CD1c-positive myeloid dendritic cell (primary cell): ENCODE data around the gene ASZ1.
"Not testable (repeated sequence)": the region's sequence is repeated elsewhere in the genome, so short reads cannot be mapped to it uniquely, and the experiment has no call there.

Source experiments
- DNase-seq: peaks from one replicate; pipeline ENCODE4 v3.0.0-alpha.2; 2016; ENCODE audit errors: extremely low spot score

The ASZ1 gene, protein sequence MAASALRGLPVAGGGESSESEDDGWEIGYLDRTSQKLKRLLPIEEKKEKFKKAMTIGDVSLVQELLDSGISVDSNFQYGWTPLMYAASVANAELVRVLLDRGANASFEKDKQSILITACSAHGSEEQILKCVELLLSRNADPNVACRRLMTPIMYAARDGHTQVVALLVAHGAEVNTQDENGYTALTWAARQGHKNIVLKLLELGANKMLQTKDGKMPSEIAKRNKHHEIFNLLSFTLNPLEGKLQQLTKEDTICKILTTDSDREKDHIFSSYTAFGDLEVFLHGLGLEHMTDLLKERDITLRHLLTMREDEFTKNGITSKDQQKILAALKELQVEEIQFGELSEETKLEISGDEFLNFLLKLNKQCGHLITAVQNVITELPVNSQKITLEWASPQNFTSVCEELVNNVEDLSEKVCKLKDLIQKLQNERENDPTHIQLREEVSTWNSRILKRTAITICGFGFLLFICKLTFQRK

DNA sequence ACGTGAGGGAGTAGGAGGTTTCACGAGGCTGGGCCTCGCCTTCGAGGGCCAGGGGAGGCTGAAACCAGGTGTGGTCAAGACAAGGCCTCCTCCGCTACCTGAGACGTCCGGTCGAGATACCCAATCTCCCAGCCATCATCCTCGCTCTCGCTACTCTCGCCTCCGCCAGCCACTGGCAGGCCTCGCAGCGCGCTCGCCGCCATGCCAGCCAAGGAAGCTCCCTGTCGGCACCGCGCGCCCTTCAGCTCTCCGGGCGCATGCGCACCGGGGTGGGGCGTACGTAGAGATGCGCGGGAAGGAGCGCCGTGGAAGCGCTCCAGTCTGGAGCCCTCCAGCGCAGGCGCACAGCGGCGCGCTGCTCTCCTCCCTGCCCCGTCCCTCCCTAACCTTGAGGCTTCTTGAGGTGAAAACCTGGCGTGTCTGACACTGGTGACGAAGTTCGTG, at the start of gene ASZ1:
ASZ1 (minus strand) TSS at position 236 of the 444 bp plus-strand sequence; CDS start at position 203, 33 bp downstream.
- no peak for DNase-seq

DNA sequence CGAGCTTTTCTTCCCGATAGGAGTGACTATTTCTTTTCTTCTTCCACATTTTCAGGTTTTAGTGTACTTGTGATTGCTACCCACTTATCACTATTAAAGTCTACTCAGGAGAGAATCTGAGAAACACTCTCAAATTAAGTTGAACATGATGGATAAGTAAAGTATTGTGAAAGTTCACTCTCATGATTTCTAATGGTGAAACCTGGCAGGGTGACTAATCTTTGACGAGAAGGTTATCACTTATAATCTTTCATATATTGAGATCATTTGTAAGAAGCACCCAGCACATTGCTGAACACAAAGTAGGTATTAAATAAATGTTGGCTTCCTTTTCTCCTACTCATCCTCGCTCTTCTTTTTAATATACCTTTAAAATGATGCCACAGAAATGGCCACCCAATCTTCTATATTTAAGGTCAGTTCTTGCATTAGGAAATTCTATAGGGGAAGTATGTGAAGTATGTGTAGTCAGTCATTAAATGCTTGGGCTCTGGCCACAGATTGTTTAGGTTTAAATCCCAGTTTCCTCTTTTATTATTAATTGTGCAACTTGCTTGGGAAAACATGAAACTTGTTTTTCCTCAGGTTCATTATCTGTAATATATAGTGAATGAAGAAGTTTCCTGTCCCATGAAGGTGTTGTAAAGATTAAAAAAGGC, 49.4 kb upstream of the ASZ1 start:
- no peak for DNase-seq

DNA sequence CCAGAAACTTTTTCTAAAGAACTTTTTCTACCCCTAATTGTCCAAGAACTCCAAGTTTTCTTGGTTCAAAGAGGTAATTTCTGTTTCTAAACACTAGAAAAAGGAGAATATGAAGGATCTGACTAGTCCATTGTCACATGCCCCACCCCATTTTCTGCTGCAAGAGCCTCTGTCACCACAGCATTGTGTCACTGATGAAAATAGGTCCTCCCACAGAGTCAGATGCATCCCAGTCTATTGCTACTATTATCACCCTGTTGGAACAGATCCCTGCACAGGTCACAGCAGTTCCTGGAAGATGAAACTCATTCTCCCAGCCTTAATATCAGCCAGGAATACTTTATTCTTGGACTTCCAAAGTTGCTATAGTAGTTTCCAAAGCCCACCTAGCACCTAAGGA, 45.0 kb upstream of the ASZ1 start:
- no peak for DNase-seq

DNA sequence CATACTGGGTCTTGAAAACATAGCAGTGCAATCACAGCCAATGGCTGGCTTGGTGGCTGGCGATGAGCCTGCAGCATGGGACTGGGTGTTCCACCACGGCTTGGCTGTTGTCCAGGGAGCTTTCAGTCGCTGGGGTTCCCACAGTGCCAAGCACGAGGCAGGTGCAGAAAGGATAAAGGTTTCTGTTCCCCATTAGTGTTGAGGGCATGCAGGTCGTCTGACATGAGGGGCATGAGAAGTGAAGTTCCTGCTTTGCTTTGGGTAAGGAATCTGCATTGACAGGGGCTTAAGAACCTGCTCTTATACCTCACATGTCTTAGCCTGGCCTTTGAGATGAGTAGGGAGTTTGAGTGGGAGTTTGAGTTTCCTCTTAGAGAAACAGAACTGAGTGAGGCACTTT, 43.5 kb upstream of the ASZ1 start:
- DNase-seq, result peak; percentile 9

DNA sequence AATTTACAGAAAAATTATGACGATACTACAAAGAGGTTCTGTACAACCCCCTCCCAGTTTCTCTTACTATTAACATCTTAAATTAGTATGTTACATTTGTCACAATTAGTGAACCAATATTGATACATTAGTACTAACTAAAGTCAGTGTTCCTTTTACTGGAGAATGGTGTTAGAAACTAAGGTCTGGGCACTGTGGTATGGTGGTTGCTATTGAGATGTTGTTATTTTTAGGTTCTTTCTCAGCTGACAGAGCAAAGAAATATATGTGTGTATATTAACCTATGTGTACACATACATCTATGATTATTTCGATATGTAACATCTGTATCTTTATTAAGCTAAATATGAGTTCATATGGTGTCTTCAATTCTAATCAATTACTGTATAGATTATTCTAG, 40.9 kb upstream of the ASZ1 start:
- DNase-seq, result no peak

DNA sequence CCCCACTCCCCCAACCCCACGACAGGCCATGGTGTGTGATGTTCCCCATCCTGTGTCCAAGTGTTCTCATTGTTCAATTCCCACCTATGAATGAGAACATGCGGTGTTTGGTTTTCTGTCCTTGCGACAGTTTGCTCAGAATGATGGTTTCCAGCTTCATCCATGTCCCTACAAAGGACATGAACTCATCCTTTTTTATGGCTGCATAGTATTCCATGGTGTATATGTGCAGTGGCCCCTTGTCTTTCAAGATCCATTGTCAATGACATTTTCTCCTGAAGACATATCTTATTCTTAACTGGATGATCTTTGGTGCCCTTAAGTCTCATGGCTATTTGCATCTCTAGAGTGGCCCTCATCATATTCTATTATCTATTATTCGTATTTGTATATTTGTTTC, 33.5 kb upstream of the ASZ1 start:
- DNase-seq, result not testable (repeated sequence)

DNA sequence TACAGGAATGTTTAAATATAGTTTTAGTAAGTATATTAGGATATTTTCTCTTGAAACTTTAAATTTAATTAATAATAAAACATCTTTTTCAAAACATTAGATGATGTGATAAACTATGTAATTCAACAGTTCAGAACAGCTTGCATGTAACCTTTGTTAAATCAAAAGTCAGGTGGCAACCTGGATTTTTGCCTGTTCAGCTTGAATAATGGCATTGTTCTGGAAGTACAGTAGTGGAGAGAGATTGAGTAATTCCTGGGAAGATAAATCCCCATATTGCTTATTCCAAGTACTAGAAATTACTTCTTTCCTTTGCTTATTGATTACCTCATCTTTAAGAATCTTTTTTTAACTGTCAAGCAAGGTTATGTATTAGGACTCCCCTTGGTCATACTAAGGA, 32.4 kb upstream of the ASZ1 start:
- DNase-seq, result no peak

DNA sequence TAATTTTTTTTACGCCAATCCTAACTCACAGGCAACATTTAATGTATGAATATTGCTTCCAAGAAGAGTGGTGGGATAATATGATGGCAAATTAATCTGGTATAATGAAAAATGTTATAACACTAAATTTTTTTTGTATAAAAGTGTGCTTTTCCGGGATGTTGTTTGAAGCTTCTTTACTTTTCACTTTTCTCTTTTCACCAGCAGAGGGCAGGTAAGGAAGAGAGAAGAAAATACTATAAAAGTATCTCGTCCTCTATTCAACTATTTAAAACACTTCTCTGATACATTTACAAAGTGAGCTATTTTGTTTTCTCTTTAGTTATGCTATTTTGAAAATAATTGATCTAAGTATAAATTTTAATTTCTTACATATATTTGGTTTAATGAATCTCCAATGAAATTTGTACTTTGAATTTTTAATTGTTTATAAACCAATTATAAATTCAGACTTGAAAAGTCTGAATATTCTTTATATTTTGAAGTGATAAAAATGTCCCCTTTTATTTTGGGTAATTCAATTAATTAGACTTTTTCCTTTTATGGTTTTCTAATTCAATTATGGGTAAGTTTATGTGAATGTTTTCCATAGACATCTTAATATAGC, 31.8 kb upstream of the ASZ1 start:
- peak; percentile 26 for DNase-seq

DNA sequence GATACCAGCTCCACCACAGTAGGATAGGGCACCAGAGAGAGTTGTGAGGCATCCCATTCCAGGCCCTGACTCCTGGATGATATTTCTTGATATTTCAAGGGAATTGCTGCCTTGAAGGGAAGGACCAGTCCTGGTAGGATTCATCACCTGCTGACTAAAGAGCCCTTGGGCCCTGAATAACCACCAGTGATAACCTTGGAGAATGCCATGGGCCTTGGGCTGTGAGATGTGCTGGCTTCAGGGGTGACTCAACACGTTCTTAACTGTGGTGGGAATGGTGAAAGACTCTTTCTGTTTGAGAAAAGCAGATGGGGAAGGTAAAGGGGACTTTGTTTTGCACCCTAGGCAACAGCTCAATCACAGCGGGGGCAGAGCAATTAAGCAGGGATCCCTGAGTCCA, 21.4 kb upstream of the ASZ1 start:
- no peak for DNase-seq

DNA sequence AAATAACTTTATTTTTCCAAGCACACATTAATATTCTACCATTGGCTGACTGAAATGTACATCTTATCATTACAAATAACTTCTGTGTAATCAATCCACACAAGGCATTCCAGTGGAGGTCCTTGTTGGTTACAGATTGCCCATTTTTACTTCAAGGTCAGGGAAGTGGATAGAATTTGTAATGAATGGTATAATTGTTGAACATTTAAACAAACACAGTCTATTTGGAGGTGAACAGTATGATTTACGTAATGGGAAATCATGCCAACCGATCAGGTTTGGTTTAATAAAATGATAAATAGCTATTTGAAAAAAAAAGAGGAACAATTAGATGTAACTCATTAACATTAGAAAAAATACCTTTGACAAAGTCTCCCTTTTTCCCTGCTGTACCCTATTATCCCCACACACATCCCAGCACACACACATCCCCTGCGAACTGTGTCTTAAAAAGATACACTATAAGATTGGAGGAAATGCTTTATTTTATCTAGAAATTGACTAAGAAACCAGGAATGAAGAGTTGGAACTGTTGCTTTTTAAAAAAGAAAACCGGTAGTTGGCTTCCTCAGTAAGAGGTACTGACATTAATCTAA, 19.0 kb upstream of the ASZ1 start:
- no peak for DNase-seq

DNA sequence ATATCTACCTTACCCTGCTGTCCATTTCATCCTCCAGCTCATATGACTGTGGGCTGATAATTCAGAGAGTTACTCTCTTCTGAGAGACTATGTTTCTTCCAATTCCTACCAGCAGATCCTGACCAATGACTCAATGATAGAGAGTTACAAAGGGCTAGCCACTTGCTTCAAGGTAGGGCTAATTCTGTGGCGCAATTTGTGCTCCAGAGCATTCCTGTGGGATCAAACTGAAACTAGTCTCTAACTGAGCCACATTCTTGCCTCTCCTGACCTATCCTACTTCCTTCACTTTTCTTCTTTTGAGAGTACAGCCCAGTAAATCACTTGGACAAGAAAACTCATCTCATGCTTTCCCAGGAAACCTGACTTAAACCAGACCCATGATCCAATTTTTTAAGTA, 17.9 kb upstream of the ASZ1 start:
- no peak for DNase-seq

DNA sequence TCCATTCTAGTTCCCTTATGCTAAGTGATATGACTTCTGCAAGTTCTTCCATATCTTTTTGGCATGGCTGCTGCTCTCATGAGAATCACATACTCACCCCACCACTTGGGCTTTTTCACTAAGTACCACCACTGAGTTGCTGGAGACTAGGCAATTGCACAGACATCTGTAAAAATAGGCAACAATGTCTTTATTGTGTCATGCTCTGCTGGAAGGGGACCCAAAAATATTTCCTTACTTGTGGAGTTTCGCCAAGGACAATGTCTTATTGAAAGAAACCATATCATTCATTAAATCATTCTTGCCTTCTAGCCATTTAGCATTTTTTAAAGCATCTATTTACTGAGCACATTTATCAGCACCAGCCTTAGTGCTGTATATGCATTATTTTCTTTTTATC, 17.4 kb upstream of the ASZ1 start:
- DNase-seq, result no peak

DNA sequence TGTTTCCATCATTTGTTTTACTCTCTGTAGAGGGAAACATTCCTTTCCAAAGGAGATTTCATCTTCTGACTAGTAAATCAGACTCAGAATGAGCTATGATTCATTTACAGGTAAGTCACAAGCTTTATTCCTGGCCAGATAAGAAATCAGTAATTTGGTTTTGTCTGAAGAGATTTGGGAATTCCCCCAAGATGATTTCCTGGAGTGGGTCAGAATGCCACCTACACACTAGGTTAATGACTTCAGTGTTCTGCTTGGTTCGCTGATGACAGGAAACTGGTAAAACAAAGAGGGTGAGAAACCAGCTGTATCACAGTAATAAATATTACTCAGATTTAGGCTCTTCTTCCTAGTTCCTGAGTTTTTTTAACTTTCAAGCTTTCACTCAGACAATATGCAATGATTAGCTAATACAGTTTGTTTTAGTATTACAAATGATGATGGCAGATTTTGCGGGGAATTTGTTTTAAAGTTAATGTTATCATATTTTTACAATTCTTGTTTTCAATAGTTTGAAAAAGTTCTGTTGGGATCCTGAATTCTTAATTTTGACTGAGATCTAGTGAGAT, 8.3 kb upstream of the ASZ1 start:
- DNase-seq, result no peak

DNA sequence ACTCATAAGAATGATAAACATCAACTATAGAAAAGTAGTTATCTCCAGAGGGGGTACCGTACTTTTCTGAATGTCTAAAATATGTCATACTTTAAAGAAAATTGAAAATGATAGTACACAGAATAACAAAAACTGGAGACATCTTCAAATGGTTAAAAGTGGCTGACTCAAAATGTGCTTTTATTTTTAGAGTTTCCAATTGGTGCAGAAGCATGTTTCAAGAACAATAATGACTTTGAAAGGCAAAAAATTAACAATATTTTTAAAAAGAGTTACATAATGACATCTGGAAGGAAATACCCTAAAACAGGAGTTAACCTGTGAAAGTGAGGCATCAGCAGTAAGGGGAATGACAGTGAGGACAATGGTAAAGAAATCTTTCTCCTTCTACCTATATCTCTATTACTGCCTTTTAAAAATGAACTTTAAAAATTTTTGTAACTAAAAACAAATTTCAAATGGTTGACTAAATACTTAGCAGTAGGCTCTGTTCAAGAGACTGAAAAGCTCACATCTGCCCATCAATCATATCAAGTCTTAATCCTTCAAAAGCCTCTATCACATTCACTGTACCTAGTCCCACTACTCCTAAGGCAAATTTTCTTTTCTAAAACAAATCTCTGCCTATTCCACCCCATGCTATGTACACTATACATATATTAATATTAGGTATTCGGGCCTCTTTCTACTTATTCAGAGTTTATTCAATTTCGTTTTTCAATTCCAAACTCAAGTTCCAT, 3.0 kb downstream of the ASZ1 start:
- no peak for DNase-seq

DNA sequence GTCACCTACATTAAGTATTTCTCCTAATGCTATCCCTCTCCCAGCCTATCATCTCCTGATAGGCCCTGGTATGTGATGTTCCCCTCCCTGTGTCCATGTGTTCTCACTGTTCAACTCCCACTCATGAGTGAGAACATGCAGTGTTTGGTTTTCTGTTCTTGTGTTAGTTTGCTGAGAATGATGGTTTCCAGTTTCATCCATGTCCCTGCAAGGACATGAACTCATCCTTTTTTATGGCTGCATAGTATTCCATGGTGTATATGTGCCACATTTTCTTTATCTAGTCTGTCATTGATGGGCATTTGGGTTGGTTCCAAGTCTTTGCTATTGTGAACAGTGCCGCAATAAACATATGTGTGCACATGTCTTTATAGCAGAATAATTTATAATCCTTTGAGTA, 12.7 kb downstream of the ASZ1 start:
- not testable (repeated sequence) for DNase-seq

DNA sequence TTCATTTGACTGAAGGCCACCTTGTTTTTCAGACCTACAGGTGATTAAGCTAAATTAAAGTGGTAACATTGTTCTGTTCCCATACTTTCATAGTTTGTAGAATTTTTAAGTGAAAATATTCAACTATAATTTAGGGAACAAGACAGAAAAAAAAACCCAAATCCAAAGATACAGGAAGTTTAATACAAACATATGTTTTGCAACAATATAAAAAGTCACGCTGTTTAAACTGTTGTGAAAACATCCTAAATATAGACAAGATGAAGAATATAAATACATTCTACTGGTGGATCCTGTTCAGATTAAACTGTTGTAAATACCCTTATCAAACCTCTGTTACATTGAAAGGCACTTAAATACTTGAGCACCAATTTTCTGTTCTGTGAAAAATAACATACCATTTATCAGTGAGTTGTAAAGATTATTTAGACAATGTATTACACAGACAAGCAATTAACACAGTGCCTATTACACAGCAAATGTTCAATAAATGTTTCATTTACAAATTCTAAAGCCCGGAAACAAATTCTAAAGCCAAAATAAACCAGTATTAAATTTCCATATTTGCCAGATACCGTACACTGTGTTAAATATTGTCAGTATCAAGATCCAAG, 14.2 kb downstream of the ASZ1 start:
- no peak for DNase-seq

DNA sequence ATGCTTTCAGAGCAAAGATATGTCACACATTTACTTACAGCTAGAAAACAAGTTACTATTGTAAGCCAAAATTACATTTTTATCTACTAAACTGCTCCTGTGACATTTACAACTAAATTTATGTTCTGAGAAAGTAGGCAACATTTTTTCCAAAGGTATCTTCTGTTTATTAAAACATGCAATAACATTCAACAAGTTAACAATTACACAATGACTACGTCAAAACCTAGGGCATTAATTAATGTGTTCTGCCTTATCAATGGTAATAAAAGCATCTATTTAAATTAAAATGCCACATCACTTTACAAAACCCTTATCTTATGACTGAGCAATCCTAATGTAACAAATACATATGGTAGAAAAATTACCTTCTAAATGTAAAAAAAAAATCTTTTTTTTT, 14.9 kb downstream of the ASZ1 start:
- DNase-seq, result no peak

DNA sequence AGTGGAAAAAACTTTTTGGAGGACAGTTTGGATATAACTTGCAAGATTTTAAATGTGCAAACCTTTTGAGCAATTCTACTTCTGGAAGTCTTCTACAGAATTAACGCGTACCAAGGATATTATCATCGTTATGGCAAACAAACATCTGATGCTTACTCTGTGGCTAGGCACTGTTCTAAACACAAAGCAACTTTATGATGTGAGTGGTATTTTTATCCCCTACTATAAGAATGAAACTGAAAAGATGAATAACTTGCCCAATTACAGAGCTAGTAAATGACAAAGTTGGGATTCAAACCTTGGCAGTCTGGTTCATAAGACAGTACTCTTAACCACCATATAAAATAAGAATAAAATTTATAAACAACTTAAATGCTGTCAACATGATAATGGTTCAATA, 15.8 kb downstream of the ASZ1 start:
- DNase-seq, result no peak

DNA sequence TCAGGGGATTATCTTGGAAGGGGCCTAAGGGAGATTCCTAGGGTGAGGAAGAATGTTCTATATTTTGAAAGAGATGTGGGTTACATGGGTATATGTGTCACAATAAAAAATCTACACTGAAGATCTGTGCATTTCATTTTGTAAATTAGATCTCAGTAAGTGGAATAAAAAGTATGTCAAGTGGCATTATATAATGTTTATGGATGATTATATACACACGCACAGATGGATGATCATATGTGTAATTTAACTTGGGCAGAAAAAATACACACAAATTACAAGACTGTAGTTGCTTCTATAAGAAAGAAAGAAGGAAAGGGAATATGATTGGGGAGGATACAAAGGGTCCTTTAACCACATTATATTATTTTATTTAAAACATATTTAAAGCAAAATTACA, 18.5 kb downstream of the ASZ1 start:
- no peak for DNase-seq

DNA sequence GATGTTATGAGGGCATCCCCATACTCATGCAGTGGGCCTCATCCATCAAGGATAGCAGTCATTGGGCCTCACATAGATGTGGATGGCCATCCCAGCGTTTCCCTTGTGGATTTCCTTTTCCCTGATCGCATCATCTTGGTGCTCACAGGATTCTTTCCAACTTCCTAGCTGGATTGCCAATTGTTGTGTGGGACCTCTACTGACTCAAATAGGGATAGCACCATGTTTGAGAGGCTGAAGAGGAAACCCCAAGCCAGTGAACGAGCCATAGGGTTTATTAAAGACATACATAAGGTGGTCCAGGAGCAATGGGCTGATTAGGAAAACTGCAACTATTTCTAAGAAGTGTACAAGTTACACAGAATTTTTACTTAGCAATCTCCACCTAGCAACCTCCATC, 21.8 kb downstream of the ASZ1 start:
- no peak for DNase-seq

DNA sequence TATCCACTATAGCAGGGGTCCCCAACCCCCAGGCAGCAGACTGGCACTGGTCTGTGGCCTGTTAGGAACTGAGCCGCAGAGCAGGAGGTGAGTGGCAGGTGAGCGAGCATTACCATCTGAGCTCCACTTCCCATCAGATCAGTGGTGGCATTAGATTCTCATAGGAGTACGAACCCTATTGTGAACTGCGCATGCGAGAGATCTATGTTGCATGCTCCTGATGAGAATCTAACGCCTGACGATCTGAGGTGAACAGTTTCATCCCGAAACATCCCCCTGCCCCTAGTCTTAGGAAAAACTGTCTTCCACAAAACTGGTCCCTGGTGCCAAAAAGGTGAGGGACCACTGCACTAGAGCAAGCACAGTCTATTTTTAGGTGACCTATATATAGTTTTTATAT, 23.6 kb downstream of the ASZ1 start:
- DNase-seq, result no peak
